IPS-18c (cell line): ENCODE data around the gene RTP4.
"Not testable (repeated sequence)": the region's sequence is repeated elsewhere in the genome, so short reads cannot be mapped to it uniquely, and the experiment has no call there.

Experiments
- H3K4me3 ChIP-seq: 2 replicates; pipeline ENCODE4 v1.7.0; 2013; ENCODE audit warnings: low read depth, mild to moderate bottlenecking, low read length, moderate library complexity; ENCODE audit not compliant: insufficient read depth
- H3K9me3 ChIP-seq: one replicate; pipeline ENCODE4 v1.6.1; 2013; ENCODE audit warnings: mild to moderate bottlenecking, low read length, moderate library complexity; ENCODE audit not compliant: control insufficient read depth, insufficient read depth

RTP4 gene

GRCh38 chr3:187359798-187360486 lies 8.2 kb upstream of the RTP4 start:
- H3K9me3 ChIP-seq = no peaks in the 10 kb centered on the region
- no peak overlapping the region for H3K4me3 ChIP-seq

- Histone ChIP-seq H3K9me3 (no peaks in the 10 kb centered on the region), H3K4me3 (no peak overlapping the region)
Observed at GRCh38 chr3:187360596-187360995, 7.6 kb upstream of the RTP4 start.

GRCh38 chr3:187361835-187362234 lies 6.3 kb upstream of the RTP4 start:
- Histone ChIP-seq H3K4me3 (no peak overlapping the region), H3K9me3 (no peaks in the 10 kb centered on the region)

- no peaks in the 10 kb centered on the region for H3K9me3 ChIP-seq
Observed at GRCh38 chr3:187367561-187368103, 553 bp upstream of the RTP4 start.

GRCh38 chr3:187369089-187369447 lies 883 bp downstream of the RTP4 start:
- H3K9me3 ChIP-seq = no peaks in the 10 kb centered on the region
- no peak overlapping the region for H3K4me3 ChIP-seq

More at GRCh38 chr3:187367561-187368103, 553 bp upstream of the RTP4 start:
- H3K4me3 ChIP-seq = no peak overlapping the region

GRCh38 chr3:187370051-187370450 lies 1.9 kb downstream of the RTP4 start:
- H3K9me3 ChIP-seq = no peaks in the 10 kb centered on the region
- no peak overlapping the region for H3K4me3 ChIP-seq

- Histone ChIP-seq H3K4me3 (no peak overlapping the region), H3K9me3 (no peaks in the 10 kb centered on the region)
Observed at GRCh38 chr3:187375581-187375980, 7.4 kb downstream of the RTP4 start.

GRCh38 chr3:187377842-187378241 lies 9.7 kb downstream of the RTP4 start:
- H3K9me3 ChIP-seq = no peaks in the 10 kb centered on the region
- H3K4me3 ChIP-seq = no peak overlapping the region

GRCh38 chr3:187382609-187383151 lies 14.5 kb downstream of the RTP4 start:
- H3K9me3 ChIP-seq = no peaks in the 10 kb centered on the region
- no peak overlapping the region for H3K4me3 ChIP-seq

- Histone ChIP-seq H3K4me3 (no peak overlapping the region), H3K9me3 (no peaks in the 10 kb centered on the region)
Observed at GRCh38 chr3:187383246-187383645, 15.1 kb downstream of the RTP4 start.

- H3K4me3 ChIP-seq = no peak overlapping the region
- no peaks in the 10 kb centered on the region for H3K9me3 ChIP-seq
Observed at GRCh38 chr3:187385296-187385695, 17.1 kb downstream of the RTP4 start.

GRCh38 chr3:187396661-187397060 lies 28.5 kb downstream of the RTP4 start:
- no peaks in the 10 kb centered on the region for H3K9me3 ChIP-seq
- no peak overlapping the region for H3K4me3 ChIP-seq

- H3K4me3 ChIP-seq = no peak overlapping the region
- no peaks in the 10 kb centered on the region for H3K9me3 ChIP-seq
Observed at GRCh38 chr3:187398955-187399354, 30.8 kb downstream of the RTP4 start.

GRCh38 chr3:187400756-187401155 lies 32.6 kb downstream of the RTP4 start:
- Histone ChIP-seq H3K4me3 (no peak overlapping the region), H3K9me3 (no peaks in the 10 kb centered on the region)

GRCh38 chr3:187401856-187402255 lies 33.7 kb downstream of the RTP4 start:
- Histone ChIP-seq H3K9me3 (no peaks in the 10 kb centered on the region), H3K4me3 (no peak overlapping the region)

- H3K4me3 ChIP-seq = no peak overlapping the region
Observed at GRCh38 chr3:187403768-187404288, 35.6 kb downstream of the RTP4 start.

GRCh38 chr3:187406927-187407326 lies 38.7 kb downstream of the RTP4 start:
- H3K4me3 ChIP-seq = no peak overlapping the region

More at GRCh38 chr3:187403768-187404288, 35.6 kb downstream of the RTP4 start:
- H3K9me3 ChIP-seq = no peaks in the 10 kb centered on the region

GRCh38 chr3:187411991-187412781 lies 44.0 kb downstream of the RTP4 start:
- H3K9me3 ChIP-seq, H3K4me3 ChIP-seq: not testable (repeated sequence)

More at GRCh38 chr3:187406927-187407326, 38.7 kb downstream of the RTP4 start:
- no peaks in the 10 kb centered on the region for H3K9me3 ChIP-seq
